ENCODE measurements around the gene FOXP4. TPM values are rescaled to one million over a fixed set of nuclear protein-coding genes. Genes with fewer than 3 reads are reported as not detected.

FOXP4 gene
- total RNA-seq, 1 donor from 2014 or later: 29.9 TPM

DNA sequence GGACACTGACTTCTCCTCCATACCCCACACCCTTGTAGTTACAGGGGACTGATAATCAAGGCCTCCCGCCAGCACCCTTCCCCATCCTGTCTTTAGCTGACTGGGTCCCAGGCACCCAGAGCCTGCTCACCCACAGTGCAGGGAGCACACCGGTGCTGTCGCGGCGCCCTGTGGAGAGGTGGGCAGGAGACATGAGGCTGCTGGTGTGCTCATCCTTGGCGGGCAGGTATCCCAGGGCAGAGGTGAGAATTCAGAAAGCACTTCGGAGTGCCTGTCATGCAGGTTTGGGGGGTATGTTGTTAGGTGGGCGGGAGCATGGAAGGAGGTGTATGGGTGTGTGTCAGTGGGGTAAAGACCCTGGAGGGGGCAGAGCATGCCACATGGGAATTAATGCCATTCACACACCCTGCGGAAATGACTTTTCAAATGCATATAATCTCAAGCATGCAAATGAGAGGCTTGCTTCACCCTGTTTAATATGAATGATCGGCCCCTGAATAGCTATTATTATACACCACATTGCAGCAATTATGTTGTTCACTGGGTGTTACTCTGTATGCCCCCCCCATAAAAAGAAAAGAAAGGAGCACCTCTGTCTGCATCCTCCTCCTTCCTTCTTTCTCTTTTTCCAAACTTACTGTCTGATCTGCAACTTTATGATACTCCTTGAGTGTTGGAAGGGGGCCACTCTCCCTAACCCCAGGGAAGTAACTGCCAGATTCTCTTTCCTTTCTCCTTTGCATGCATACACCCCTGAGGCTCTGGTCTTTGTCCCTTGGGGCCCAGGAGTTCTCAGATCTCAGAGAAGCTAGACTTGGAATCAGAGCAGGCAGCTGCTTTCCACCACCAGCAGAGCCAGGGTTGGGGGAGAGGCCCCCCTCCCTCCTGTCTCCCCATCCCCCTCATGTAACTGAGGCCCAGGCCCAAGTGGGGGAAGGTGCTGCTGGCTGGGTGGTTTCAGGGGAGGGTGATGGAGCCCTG lies 16.0 kb downstream of the FOXP4 start:
- Histone ChIP-seq H3K4me3 (no peak overlapping the region), H3K4me1 (peaks cover 31% of the 10 kb centered on the region), H3K9me3 (no peaks in the 10 kb centered on the region), H3K36me3 (peaks cover 20% of the 10 kb centered on the region), H3K27me3 (no peaks in the 10 kb centered on the region), H3K27ac (no peak overlapping the region)
- DNase-seq (no peak), ATAC-seq (no peak)
- TF ChIP-seq, protein P1, sequence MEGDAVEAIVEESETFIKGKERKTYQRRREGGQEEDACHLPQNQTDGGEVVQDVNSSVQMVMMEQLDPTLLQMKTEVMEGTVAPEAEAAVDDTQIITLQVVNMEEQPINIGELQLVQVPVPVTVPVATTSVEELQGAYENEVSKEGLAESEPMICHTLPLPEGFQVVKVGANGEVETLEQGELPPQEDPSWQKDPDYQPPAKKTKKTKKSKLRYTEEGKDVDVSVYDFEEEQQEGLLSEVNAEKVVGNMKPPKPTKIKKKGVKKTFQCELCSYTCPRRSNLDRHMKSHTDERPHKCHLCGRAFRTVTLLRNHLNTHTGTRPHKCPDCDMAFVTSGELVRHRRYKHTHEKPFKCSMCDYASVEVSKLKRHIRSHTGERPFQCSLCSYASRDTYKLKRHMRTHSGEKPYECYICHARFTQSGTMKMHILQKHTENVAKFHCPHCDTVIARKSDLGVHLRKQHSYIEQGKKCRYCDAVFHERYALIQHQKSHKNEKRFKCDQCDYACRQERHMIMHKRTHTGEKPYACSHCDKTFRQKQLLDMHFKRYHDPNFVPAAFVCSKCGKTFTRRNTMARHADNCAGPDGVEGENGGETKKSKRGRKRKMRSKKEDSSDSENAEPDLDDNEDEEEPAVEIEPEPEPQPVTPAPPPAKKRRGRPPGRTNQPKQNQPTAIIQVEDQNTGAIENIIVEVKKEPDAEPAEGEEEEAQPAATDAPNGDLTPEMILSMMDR (IDR thresholded peaks at IDR 0.05): no peak
- intact Hi-C loops (cut with DNase I): no loop called here

DNA sequence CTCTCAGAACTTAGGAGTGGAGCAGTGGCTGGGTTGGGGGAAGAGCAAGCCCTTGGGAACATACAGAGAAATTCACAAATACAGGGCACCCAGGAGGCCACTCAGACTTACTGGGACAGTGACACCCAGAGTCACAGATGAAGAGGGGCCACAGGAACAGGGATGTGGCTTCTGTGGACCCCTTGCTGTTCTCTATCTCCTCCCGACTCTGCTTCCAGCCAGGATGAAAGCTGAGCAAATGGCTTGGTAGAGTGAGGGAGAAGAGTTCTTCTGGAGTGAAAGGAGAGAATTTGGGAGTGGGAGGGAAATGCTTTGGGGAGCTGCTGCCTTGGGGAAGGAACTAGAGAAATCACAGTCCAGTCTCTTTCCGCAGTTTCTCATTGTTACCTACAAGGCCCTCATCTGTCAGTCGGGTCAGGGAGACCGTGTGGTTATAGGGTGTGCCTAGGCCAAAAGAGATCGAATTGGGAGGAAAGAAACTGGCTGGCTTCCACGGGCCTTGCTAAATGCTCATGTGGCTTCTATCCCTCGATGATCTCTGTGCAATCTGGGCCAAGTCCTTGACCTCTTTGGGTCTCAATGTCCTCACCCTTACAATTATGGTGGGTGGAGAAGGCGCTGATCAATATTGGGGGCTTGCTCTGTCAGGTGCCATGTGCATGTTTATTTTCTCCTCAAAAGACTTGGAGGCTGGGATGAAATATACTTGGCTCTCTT lies 17.0 kb downstream of the FOXP4 start:
- peaks cover 27% of the 10 kb centered on the region for H3K36me3 ChIP-seq
- H3K27me3 ChIP-seq: no peaks in the 10 kb centered on the region
- intact Hi-C loops (cut with DNase I): no loop called here
- ATAC-seq: no peak
- H3K9me3 ChIP-seq: no peaks in the 10 kb centered on the region
- no peak overlapping the region for H3K27ac ChIP-seq
- TF ChIP-seq, protein P1 (IDR thresholded peaks at IDR 0.05): no peak
- DNase-seq: no peak
- peaks cover 33% of the 10 kb centered on the region for H3K4me1 ChIP-seq
- no peak overlapping the region for H3K4me3 ChIP-seq

DNA sequence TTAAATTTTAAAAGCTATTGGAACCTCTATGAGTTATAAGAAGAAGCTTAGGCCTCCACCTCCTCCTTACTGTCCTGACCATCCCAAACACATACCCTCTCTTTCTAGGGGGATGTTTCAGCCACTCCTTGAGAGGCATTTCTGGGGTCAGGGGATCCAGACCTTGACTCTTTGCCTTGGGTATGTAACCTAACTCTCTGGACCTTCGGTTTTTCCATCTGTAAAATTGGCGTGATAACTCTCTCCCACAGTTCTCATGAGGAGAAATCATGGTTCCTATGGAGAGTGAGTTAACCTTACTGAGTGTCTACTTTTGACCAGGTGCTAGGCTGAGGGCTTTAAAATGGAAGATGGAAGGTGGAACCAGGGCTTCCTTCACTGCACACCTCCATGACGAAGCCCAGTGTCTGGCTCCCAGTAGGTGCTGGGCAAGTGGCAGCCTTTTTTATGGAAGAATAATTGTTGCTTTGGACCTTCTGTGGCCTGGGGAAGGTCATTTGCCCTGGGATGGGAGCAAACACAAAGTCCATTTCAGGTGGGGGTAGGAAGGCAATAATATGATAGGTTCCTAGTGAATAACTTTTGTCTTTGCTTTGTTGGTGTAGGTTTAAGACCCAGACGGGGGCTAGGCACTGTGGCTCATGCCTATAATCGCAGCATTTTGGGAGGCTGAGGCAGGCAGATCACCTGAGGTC lies 18.4 kb downstream of the FOXP4 start:
- DNase-seq (no peak), ATAC-seq (no peak)
- Histone ChIP-seq H3K4me3 (no peak overlapping the region), H3K27ac (no peak overlapping the region), H3K9me3 (no peaks in the 10 kb centered on the region), H3K36me3 (peaks cover 27% of the 10 kb centered on the region), H3K27me3 (no peaks in the 10 kb centered on the region), H3K4me1 (peaks cover 45% of the 10 kb centered on the region)
- intact Hi-C loops (cut with DNase I): no loop called here
- TF ChIP-seq, protein P1 (IDR thresholded peaks at IDR 0.05): no peak

DNA sequence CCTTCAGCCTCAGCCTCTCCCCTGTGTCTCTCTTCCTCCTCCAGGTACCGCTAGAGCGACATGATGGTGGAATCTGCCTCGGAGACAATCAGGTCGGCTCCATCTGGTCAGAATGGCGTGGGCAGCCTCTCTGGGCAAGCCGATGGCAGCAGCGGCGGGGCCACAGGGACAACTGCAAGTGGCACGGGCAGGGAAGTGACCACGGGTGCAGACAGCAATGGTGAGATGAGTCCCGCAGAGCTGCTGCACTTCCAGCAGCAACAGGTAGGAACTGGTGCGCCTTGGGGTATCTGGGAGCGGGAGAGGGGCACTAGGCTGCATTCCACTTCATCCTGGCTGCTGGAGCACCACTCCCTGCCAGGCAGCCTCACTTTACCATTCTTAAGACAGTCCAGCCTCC lies 19.5 kb downstream of the FOXP4 start:
- TF ChIP-seq, protein P1 (IDR thresholded peaks at IDR 0.05): no peak
- peaks cover 29% of the 10 kb centered on the region for H3K36me3 ChIP-seq
- no peaks in the 10 kb centered on the region for H3K9me3 ChIP-seq
- no peaks in the 10 kb centered on the region for H3K27me3 ChIP-seq
- H3K4me1 ChIP-seq: peaks cover 34% of the 10 kb centered on the region
- no peak overlapping the region for H3K4me3 ChIP-seq
- intact Hi-C loops (cut with DNase I): no loop called here
- DNase-seq (no peak), ATAC-seq (no peak)
- H3K27ac ChIP-seq: no peak overlapping the region

DNA sequence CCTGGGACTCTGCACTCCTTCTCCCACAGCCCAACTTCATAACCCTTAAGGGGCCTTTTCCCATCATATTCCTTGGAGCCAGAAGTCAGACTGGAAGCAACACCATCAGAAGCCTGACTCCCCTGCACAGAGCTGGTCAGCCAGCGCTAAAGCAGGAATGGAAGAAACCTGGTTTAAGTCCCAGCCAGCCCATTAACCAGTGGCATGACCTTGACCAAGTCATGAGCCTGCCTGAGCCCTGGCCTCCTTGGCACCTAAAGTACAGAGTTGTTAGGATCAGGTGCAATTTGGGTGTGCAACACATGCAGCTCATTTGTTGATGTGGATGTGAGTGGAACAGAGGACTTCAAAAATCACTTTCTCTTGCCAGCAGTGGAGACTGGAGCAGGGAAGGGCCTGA lies 20.8 kb downstream of the FOXP4 start:
- Histone ChIP-seq H3K4me3 (no peak overlapping the region), H3K9me3 (no peaks in the 10 kb centered on the region), H3K27ac (no peak overlapping the region), H3K27me3 (no peaks in the 10 kb centered on the region), H3K36me3 (peaks cover 35% of the 10 kb centered on the region), H3K4me1 (peaks cover 22% of the 10 kb centered on the region)
- ATAC-seq (no peak), DNase-seq (no peak)
- TF ChIP-seq, protein P1 (IDR thresholded peaks at IDR 0.05): no peak
- intact Hi-C loops (cut with DNase I): no loop called here
